T-helper 2 cell treated with Interferon-gamma antibody and Interleukin-4, amounts not matched to agents 5 μg/mL and 100 μg/mL, for 36 hours (primary cell): ENCODE data around the gene ALDH1A1.

Experiments used
- DNase-seq: peaks from one replicate; pipeline ENCODE4 v3.0.0; 2021; ENCODE audit warnings: low spot score
- H3K27ac Mint-ChIP-seq: one replicate; pipeline ENCODE4 v1.8.0; 2021; ENCODE audit warnings: mild to moderate bottlenecking, mixed read lengths
- H3K27me3 Mint-ChIP-seq: one replicate; pipeline ENCODE4 v1.8.0; 2021; ENCODE audit warnings: low read depth, mixed read lengths
- H3K36me3 Mint-ChIP-seq: one replicate; pipeline ENCODE4 v1.8.0; 2021; ENCODE audit warnings: low read depth, mixed read lengths
- H3K4me1 Mint-ChIP-seq: one replicate; pipeline ENCODE4 v1.8.0; 2021; ENCODE audit warnings: low read depth, mixed read lengths
- H3K4me3 Mint-ChIP-seq: one replicate; pipeline ENCODE4 v1.8.0; 2022; ENCODE audit warnings: mild to moderate bottlenecking, moderate library complexity, mixed read lengths
- H3K9me3 Mint-ChIP-seq: one replicate; pipeline ENCODE4 v1.8.0; 2021; ENCODE audit warnings: mixed read lengths

The ALDH1A1 gene

GRCh38 chr9:72983512-72984225, 30.8 kb upstream of the ALDH1A1 start:
- H3K27ac Mint-ChIP-seq, result no peak overlapping the region
- H3K36me3 Mint-ChIP-seq, result no peaks in the 10 kb centered on the region
- no peak overlapping the region for H3K4me3 Mint-ChIP-seq
- no peaks in the 10 kb centered on the region for H3K4me1 Mint-ChIP-seq
- DNase-seq, result no peak
- no peaks in the 10 kb centered on the region for H3K27me3 Mint-ChIP-seq
- no peaks in the 10 kb centered on the region for H3K9me3 Mint-ChIP-seq

GRCh38 chr9:72983056-72983455, 30.2 kb upstream of the ALDH1A1 start:
- Mint-ChIP-seq H3K27ac (no peak overlapping the region), H3K36me3 (no peaks in the 10 kb centered on the region), H3K4me3 (no peak overlapping the region), H3K4me1 (no peaks in the 10 kb centered on the region), H3K27me3 (no peaks in the 10 kb centered on the region), H3K9me3 (no peaks in the 10 kb centered on the region)
- no peak for DNase-seq

GRCh38 chr9:72982146-72982799, 29.4 kb upstream of the ALDH1A1 start:
- DNase-seq, result no peak
- Mint-ChIP-seq H3K27me3 (no peaks in the 10 kb centered on the region), H3K36me3 (no peaks in the 10 kb centered on the region), H3K27ac (no peak overlapping the region), H3K4me3 (no peak overlapping the region), H3K9me3 (no peaks in the 10 kb centered on the region), H3K4me1 (no peaks in the 10 kb centered on the region)

GRCh38 chr9:72981433-72981832, 28.6 kb upstream of the ALDH1A1 start:
- no peak for DNase-seq
- H3K4me1 Mint-ChIP-seq, result no peaks in the 10 kb centered on the region
- no peaks in the 10 kb centered on the region for H3K9me3 Mint-ChIP-seq
- H3K27me3 Mint-ChIP-seq, result no peaks in the 10 kb centered on the region
- H3K4me3 Mint-ChIP-seq, result no peak overlapping the region
- no peak overlapping the region for H3K27ac Mint-ChIP-seq
- H3K36me3 Mint-ChIP-seq, result no peaks in the 10 kb centered on the region

GRCh38 chr9:72980600-72981265, 27.9 kb upstream of the ALDH1A1 start:
- no peaks in the 10 kb centered on the region for H3K9me3 Mint-ChIP-seq
- no peak overlapping the region for H3K4me3 Mint-ChIP-seq
- no peak for DNase-seq
- no peaks in the 10 kb centered on the region for H3K27me3 Mint-ChIP-seq
- H3K4me1 Mint-ChIP-seq, result no peaks in the 10 kb centered on the region
- H3K36me3 Mint-ChIP-seq, result no peaks in the 10 kb centered on the region
- H3K27ac Mint-ChIP-seq, result no peak overlapping the region

GRCh38 chr9:72980183-72980582, 27.3 kb upstream of the ALDH1A1 start:
- no peaks in the 10 kb centered on the region for H3K4me1 Mint-ChIP-seq
- H3K36me3 Mint-ChIP-seq, result no peaks in the 10 kb centered on the region
- H3K27ac Mint-ChIP-seq, result no peak overlapping the region
- H3K27me3 Mint-ChIP-seq, result no peaks in the 10 kb centered on the region
- no peak overlapping the region for H3K4me3 Mint-ChIP-seq
- no peaks in the 10 kb centered on the region for H3K9me3 Mint-ChIP-seq
- no peak for DNase-seq

GRCh38 chr9:72979405-72980100, 26.7 kb upstream of the ALDH1A1 start:
- Mint-ChIP-seq H3K27ac (no peak overlapping the region), H3K9me3 (no peaks in the 10 kb centered on the region), H3K36me3 (no peaks in the 10 kb centered on the region), H3K4me3 (no peak overlapping the region), H3K4me1 (no peaks in the 10 kb centered on the region), H3K27me3 (no peaks in the 10 kb centered on the region)
- no peak for DNase-seq

GRCh38 chr9:72978744-72979143, 25.9 kb upstream of the ALDH1A1 start:
- Mint-ChIP-seq H3K36me3 (no peaks in the 10 kb centered on the region), H3K4me3 (no peak overlapping the region), H3K9me3 (no peaks in the 10 kb centered on the region), H3K27me3 (no peaks in the 10 kb centered on the region), H3K27ac (no peak overlapping the region), H3K4me1 (no peaks in the 10 kb centered on the region)
- no peak for DNase-seq

- Mint-ChIP-seq H3K9me3 (no peaks in the 10 kb centered on the region), H3K36me3 (no peaks in the 10 kb centered on the region), H3K27me3 (no peaks in the 10 kb centered on the region), H3K27ac (no peak overlapping the region), H3K4me3 (no peak overlapping the region), H3K4me1 (no peaks in the 10 kb centered on the region)
- no peak for DNase-seq
Observed at GRCh38 chr9:72977670-72978069, 24.8 kb upstream of the ALDH1A1 start.

GRCh38 chr9:72974501-72974900, 21.6 kb upstream of the ALDH1A1 start:
- Mint-ChIP-seq H3K4me3 (no peak overlapping the region), H3K9me3 (no peaks in the 10 kb centered on the region), H3K36me3 (no peaks in the 10 kb centered on the region), H3K4me1 (no peaks in the 10 kb centered on the region), H3K27ac (no peak overlapping the region), H3K27me3 (no peaks in the 10 kb centered on the region)
- no peak for DNase-seq

- Mint-ChIP-seq H3K4me1 (no peaks in the 10 kb centered on the region), H3K4me3 (no peak overlapping the region), H3K9me3 (no peaks in the 10 kb centered on the region), H3K27ac (no peak overlapping the region), H3K36me3 (no peaks in the 10 kb centered on the region), H3K27me3 (no peaks in the 10 kb centered on the region)
- DNase-seq, result no peak
Observed at GRCh38 chr9:72972636-72973035, 19.8 kb upstream of the ALDH1A1 start.

- Mint-ChIP-seq H3K4me1 (no peaks in the 10 kb centered on the region), H3K27me3 (no peaks in the 10 kb centered on the region), H3K27ac (no peak overlapping the region), H3K4me3 (no peak overlapping the region), H3K36me3 (no peaks in the 10 kb centered on the region), H3K9me3 (no peaks in the 10 kb centered on the region)
- no peak for DNase-seq
Observed at GRCh38 chr9:72971411-72971810, 18.6 kb upstream of the ALDH1A1 start.

GRCh38 chr9:72960446-72960845, 7.6 kb upstream of the ALDH1A1 start:
- Mint-ChIP-seq H3K9me3 (no peaks in the 10 kb centered on the region), H3K4me3 (no peak overlapping the region), H3K27me3 (no peaks in the 10 kb centered on the region), H3K4me1 (no peaks in the 10 kb centered on the region), H3K36me3 (no peaks in the 10 kb centered on the region), H3K27ac (no peak overlapping the region)
- no peak for DNase-seq
